Left cardiac atrium (tissue), 4 donors: ENCODE data around the gene METRNL. TPM values are rescaled to one million over a fixed set of nuclear protein-coding genes. Genes with fewer than 3 reads are reported as not detected.
"Not testable (repeated sequence)": the region's sequence is repeated elsewhere in the genome, so short reads cannot be mapped to it uniquely, and the experiment has no call there.

ENCODE experiments used
- ATAC-seq, 2 donors: fragments of 200-7000 bp; cut with Tn5 transposase; one replicate each; pipeline ENCODE4 v1.9.1; 2020; ENCODE audit warnings: mild to moderate bottlenecking in 2 of 2, moderate library complexity in 2 of 2
- DNase-seq: peaks from one replicate; pipeline ENCODE4 v3.0.0-alpha.2; 2020
- intact Hi-C, 2 donors: fragments of 100-400 bp; cut with DNase I; formaldehyde crosslinking; loops; one replicate each; pipeline versions ENCODE4 v1.14.1 to v1.15.1; 2022 to 2023
- total RNA-seq, 2 donors: library from RNA; stranded (reverse); fragmentation: NEBNext Ultra II Directional; extraction: Animal tissue kit (Norgen Biotek cat#: 25700); gene quantifications; one replicate each; pipeline ENCODE4 v1.2.1, GENCODE V29; 2021
- donor health status: DM: no; HTN: yes; CAD: no.
- donor health status: DM: no; HTN: yes; CAD: no; lungs with severe emphysema.
- donor health status: DM: yes; HTN: yes; CAD: no.
- donor health status: Dilated cardiomyopathy.

Gene METRNL
- total RNA-seq, 2 donors from 2014 or later: 50.4 to 84.4 TPM

DNA sequence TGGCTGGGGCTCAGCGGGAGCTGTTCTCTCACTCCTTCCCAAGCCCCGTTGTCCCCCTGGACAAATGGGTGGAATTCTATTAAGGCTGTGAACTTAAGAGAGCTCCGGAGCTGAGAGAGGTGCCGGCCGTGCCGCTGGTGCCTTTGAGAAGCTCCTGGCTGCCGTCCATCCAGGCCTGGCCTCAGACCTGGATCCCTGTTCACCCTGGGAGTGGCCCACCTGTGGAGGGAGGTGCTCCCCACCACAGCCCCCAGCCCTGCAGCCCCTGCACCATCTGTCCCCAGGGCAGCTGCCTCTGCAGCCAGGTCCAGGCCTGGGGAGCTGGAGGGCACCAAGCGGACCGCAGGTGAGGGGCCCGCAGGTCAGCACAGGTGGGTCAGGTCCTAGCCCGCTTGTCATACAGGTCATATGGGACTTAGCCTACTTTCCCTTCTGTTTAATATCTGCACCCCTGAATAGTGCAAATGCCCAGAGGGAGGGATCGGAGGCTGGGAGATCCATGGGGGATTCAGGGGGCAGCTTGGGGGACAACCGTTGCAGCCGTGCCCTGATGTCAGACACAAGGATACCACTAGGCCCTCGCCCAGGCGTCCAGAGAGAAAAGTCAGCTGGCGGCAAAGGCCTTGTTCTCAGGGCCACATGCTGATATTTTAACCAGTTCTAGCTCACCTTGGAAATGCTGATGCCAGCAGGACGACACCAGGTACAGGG lies 15.2 kb upstream of the METRNL start:
- DNase-seq (peak; percentile 15), ATAC-seq (no peak)
- intact Hi-C loops: no loop called here

DNA sequence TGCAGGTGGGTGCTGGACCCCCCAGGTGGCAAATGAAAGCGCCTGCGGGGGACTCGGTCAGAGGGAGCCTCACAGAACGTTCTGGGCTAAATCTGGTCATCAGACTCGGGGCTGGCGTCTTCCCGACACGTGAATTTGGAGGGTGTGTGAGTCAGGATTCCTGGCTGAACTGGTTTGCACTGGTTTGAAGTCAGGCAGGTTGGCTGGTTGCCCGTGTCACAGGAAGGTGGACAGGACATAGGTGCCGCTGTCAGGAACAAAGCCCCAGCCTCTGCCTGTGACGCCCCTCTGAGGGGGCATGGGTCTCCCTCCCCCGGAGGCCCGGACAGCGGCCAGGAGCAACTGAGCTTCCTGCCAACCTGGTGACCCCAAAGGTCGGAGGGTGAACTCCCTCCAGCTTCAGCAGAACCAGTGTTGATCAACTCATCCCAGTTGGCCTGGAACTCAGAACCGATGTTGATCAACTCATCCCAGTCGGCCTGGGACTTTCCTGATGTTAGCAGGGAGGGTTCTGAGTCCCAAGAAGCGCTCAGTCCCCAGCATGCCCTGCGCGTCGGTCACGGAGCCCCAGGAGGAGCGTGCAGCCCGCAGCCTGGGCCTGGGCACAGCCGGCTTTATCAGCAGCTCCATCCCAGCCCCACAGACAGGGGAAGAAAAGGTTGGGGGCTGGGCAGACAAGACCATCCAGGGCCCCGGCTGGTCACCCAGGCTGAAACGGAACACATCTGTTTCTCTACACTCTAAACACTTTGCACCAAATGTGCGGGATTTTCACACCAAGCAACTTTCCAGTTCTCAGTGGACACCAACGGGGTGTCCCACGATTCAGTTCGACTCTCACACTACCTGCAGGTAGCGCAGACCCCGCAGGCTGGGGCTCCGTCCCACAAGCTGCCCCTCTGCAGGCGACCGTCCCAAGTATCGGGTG lies 14.4 kb upstream of the METRNL start:
- intact Hi-C loops: no loop called here
- ATAC-seq: no peak
- DNase-seq: peak; percentile 29

DNA sequence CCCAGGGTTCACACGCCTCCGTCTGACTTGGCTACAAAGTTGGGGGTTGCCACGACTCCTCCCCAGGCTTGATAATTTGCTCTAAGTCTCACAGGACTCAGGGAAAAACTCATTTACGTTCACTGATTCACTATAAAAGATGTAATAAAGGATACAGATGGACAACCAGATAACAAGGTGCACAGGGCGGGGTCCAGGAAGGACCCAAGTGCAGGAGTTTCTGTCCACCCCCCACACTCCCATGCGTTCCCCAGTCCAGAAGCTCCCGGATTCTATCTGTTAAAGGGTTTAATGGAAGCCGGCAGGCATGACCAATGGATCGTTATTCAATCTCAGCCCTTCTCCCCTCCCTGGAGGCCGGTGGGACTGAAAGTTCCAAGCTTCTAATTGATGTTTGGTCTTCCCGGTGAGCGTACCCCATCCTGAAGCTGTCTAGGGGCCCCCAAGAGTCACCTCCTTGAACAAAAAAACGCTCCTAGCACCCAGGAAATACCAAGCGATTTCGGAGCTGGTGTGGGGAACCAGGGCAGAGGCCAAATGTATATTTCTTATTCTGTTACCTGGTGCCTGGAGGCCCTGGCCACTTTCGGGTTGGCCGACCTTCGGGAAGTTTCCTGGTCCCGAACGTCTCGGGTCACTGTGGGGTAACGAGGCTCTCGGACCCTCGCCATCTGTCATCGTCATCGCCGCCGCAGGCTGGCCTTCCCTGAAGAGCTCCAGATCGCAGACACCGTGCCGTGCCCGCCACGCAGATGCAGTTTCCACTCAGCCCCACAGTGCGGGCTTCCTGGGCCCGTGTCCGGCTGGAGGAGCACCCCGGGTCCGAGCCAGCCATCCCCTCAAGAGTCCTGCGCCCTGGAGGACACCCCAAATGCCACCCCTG lies 13.5 kb upstream of the METRNL start:
- intact Hi-C loops: no loop called here
- ATAC-seq (no peak), DNase-seq (peak; percentile 19)

DNA sequence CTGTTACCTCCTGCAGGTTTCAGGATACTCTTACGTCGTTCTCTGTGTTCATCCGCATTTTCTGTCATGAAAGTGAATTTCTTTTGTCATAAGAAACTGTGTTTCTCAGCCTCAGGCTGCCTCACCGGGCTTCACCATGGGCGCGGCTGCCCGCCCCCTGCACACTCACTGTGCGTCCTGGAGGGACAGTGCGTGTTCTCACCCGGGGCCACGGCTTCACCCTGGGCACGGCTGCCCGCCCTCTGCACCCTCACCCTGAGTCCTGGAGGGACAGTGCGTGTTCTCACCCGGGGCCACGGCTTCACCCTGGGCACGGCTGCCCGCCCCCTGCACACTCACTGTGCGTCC lies 12.9 kb upstream of the METRNL start:
- DNase-seq, intact Hi-C loops: not testable (repeated sequence)

DNA sequence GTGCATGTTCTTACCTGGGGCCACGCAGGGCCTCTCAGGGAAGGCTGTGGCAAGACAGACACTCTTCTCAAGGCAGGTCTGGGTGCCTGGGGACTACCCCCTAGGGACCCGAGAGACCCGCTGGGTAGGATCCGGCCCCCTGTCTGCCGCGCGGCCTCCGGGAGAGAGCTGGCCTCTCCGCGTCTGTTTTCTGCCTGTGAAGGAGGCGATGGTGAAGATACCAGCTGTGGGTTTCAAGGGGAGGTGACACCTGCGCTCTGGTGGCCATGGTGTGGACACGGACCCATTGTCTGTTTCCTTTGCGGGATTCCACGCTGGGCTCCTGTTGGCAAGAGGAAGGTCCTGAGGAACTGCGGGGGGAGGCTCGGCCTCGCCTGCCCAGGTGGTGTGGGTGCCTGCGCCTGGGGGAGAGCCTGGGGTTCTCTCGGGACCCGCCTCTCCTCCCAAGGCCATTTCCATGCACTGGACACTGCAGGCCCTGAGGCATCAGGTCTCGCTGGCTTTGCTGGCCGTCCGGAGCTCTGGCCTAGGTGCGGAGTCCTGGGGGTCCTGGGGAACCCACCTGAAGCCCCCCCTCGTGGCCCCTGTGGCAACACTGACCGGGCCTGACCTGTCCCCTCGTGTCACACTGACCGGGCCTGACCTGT lies 12.2 kb upstream of the METRNL start:
- intact Hi-C loops: no loop called here
- no peak for ATAC-seq
- peak; percentile 18 for DNase-seq

More for the DNA sequence above, 12.9 kb upstream of the METRNL start:
- not testable (repeated sequence) for ATAC-seq

DNA sequence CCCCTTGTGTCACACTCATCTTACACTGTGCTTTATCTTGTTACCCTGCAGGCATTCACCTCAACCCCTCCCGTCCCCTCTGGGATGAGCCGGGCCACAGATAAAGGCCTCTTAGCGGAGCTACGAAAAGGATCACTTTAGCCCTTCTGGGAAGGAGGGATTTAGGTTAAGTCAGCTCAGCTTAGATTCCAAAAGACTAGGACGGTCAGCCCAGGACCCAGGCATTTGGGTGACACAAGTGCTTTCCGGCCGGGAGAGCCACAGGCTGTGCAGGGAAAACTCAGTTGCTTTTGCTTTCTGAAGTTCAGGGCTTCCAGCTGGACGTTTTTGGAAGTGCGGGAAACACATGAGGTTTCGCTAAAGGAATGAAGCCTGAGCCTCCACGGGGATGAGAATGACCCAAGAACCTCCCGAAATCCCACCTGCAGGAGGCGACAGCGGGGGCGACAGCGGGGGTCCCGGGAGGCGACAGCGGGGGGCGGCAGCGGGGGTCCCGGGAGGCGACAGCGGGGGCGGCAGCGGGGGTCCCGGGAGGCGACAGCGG lies 11.6 kb upstream of the METRNL start:
- ATAC-seq (no peak), DNase-seq (peak; percentile 26)
- intact Hi-C loops: no loop called here

DNA sequence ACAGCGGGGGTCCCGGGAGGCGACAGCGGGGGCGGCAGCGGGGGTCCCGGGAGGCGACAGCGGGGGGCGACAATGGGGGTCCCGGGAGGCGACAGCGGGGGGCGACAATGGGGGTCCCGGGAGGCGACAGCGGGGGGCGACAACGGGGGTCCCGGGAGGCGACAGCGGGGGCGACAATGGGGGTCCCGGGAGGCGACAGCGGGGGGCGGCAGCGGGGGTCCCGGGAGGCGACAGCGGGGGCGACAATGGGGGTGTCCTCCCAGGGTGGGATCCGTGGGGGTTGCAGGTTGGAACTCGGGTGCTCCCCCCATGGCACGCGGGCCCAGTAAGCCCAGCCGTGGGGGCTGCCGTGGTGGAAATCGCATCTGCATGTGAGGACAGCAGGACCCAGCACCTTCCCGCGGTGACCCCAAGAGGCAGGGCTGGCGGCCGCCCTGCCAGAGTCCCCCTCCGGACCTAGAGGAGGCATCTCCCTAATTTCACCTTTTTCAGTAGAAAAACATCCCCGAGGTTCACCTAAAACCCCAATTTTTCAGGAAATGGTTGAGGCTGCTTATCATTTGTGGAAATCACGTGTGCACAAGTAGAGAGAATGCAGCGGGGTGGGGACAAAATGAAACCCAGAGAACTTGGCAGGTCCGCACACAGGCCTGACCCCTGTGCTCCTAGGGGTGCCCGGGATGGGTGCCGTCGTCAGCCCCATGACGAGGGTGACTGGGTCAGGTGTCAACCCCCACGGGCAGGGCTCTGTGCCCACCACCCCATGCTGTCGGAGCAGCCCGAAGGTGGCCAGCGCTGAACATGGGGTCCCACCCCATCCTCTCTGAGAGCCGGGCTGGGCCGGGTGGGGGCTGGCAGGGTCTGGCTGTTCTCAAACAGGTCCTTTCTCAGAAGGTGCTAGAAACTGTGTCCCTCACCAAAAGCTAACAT lies 10.5 kb upstream of the METRNL start:
- ATAC-seq: no peak
- intact Hi-C loops: no loop called here

DNA sequence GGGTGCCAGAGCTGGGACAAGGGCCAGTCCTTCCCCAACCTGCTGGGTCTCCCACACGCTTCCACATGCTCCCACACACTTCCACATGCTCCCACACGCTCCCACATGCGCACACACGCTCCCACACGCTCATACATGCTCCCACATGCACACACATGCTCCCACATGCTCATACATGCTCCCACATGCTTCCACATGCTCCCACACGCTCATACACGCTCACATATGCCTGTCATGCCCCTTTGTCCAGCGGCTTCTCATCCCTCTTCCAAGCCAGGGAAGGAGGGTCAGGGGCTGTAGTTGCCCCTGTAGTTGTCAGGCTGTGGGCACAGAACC lies 9.9 kb upstream of the METRNL start:
- intact Hi-C loops: no loop called here
- DNase-seq: peak; percentile 5
- no peak for ATAC-seq

More for the DNA sequence above, 10.5 kb upstream of the METRNL start:
- DNase-seq: peak; percentile 20

DNA sequence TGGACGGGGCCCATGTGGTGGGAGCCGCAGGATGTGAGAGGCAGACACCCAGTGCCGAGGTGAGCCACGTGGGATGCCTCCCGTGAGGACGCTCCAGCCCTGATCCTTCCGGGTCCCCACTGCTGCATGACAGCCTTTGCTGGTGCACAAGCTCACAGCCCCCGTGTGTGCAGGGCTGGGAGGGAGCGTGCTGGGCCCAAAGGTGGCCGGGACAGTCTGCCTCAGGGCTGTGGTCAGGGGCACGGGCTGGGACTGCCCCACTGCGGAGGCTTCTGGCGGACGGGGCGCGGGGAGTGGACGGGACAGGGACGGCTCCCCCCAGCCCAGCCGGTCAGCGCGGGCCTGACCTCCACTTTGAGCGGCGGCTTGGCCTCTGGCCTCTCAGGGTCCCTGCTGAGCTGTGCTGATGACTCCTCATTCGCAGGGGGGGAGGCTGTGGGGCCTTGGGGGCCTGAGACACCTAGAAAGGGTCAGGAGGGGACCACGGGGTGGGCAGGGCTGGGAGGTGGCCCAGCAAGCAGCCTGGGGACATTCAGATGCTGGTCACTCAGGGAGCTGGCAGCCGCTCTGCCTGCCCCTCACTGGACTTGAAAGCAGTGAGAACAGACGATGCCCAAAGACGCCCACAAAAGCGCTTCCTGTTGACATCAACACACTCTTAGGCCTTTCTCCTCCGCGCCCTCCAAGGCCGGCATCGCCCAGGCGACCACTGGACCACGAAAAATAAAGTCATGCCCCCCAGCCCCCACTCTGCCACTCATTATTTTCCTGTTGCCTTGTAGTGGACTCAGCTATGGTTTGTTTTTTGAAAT lies 9.3 kb upstream of the METRNL start:
- no peak for ATAC-seq
- DNase-seq: peak; percentile 17
- intact Hi-C loops: no loop called here

DNA sequence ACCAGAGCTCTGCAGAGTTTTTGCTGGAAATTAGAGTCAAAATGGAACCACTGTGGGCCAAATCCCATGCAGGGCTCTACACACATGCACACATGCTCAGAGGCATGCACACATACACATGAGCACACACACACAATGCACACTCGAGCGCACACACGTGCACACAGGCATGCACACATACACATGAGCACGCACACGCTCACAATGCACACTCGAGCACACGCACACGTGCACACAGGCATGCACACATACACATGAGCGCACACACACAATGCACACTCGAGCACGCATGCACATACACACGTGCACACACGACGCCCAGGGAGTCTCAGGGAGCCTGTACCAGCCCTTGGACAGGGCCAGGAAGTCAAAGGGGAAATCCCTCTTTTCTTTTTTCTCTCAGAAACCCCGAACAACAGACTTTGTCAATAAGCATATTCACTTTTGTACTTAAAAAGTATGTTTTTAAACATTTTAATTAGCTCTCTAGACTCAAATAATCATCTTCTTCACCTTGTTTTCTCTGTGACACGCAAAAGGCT lies 8.5 kb upstream of the METRNL start:
- no peak for ATAC-seq
- intact Hi-C loops: no loop called here
- DNase-seq: no peak

DNA sequence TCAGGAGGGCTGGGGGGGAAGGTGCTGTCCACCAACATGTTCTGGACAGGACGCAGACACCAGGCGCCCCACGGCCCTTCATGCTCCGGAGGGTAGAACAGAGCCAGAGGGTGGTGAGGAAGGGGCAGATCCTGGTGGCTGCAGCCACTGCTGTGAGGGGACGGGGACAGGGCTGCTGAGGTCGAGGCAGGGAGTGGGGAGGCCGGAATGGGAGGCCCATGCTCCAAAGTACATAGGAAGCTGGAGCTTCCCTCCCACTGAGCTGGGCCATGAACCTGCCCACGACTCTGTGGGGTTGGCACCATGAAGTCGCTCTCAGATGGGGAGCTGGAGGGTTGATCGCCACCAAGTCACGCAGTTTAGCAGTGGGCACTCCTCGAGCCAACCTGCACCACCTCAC lies 8.0 kb upstream of the METRNL start:
- intact Hi-C loops: no loop called here
- no peak for DNase-seq
- no peak for ATAC-seq

DNA sequence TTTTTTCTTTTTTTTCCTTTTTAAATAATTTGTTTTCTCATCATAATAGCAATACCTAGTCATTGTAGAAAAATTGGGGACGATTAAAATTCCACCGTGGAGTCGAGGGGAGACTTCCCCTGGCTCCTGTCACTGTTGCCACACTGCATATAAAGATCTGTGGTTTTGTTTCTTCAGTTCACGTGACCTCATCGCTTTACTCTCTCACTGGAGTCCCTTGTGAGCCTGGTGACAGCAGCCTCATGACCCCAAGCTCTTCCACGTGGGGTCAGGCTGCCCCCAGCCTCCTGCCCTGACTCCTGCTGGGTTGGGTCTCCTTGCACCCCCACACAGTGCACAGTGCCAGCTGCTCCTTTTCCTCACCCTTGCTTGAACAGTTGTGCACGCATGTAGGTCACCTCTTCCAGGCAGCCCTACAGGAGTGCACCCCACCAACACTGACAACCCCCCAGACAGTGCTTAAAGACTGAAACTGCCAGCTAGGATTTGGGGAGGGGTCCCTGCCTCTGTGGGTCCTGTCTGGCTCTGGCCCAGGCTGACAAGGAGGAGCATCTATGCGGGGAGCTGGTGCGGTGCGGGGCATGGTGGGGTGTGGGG lies 7.3 kb upstream of the METRNL start:
- DNase-seq (no peak), ATAC-seq (no peak)
- intact Hi-C loops: no loop called here

DNA sequence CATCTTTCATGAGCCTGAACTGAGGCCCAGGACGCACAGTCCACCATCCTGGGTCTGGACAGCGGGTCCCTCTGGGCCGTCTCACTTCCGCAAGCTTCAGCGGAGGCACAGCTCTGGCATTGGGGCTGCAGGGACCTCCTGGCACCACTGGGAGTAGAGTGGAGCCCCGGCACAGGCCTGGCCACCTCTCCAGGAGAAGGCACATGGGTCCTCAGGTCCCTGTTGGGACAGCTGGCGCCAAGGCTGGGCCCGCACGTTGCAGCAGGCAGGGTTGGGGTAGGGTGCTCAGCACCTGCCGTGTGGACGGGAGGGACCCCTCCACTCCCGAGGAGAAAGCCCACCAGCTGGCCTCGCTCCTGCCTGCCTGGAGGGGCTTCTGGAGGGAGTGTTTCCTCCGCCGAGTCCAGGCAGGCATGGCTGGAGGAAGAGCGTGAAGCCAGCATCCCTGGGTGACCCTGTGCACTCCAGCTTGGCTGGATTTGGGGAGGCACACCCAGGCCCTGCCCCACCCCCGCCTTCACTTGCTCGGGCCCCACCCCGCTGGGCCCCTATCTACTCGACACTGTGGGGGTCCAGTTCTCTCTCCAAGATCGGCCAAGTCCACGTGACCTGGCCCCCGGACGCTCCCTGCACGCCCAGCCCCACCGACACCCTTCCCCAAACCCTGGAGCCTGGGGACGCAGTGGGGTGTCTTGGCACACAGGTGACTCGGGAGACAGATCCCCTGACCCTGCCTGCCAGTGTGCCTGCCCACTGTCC lies 6.6 kb upstream of the METRNL start:
- DNase-seq (no peak), ATAC-seq (no peak)
- intact Hi-C loops: no loop called here

DNA sequence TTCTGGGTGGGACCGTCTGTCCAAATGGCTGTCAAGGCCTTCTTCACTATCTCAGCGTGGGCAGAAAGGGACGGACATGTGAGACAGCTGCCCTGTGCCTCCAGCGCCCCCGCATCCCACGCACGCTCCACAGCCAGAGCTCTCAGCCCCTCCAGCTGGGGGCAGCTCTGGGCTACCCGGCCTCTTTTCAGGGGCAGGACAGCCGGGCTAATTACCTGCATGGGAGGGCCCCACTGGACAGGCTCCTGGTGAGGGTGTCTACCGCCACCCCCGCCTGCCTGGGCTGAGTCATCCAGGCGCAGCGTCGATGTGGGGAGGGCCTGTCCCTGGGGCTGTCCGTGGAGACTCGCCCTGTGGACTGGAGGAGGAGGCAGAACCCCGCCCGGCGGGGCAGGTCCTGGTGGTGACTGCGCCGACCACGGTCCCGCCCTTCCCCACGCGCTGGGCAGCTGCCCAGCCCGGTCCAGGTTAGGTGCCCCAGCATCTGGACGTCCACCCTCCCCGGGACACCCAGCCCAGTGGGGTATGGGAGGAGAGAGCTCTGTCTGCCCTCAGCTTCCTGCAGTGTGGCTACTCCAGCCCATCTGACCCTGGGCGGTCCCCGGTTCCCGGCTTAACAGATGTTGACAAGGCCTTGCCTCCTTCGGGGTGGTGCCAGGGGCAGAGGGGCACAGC lies 5.9 kb upstream of the METRNL start:
- peak; percentile 21 to 78 for ATAC-seq
- intact Hi-C loops: no loop called here
- DNase-seq: no peak
